Trophoblast cell (in vitro differentiated cells and primary cell): ENCODE results near the gene FCGR2B.
"Not testable (repeated sequence)": the region's sequence is repeated elsewhere in the genome, so short reads cannot be mapped to it uniquely, and the experiment has no call there.

ENCODE experiments used
- DNase-seq, 2 donors: peaks; one replicate each; pipeline ENCODE4 v3.0.0-alpha.2; 2016
- H2AFZ ChIP-seq: 2 replicates; pipeline ENCODE4 v1.6.1; 2013; ENCODE audit warnings: low read length, moderate library complexity, mild to moderate bottlenecking; ENCODE audit not compliant: insufficient read depth, poor library complexity
- H2AK5ac ChIP-seq: 2 replicates; pipeline ENCODE4 v1.6.1; 2013; ENCODE audit warnings: mild to moderate bottlenecking, low read length
- H2BK120ac ChIP-seq: 2 replicates; pipeline ENCODE4 v1.6.1; 2013; ENCODE audit warnings: low read length, mild to moderate bottlenecking, moderate library complexity; ENCODE audit not compliant: insufficient read depth, poor library complexity
- H2BK12ac ChIP-seq: 2 replicates; pipeline ENCODE4 v1.6.1; 2013; ENCODE audit warnings: mild to moderate bottlenecking, low read length, moderate library complexity
- H2BK5ac ChIP-seq: 2 replicates; pipeline ENCODE4 v1.6.1; 2013; ENCODE audit warnings: low read length, low read depth, moderate library complexity, mild to moderate bottlenecking; ENCODE audit not compliant: poor library complexity
- H3K14ac ChIP-seq: 2 replicates; pipeline ENCODE4 v1.6.1; 2013; ENCODE audit warnings: mild to moderate bottlenecking, low read length
- H3K18ac ChIP-seq: 2 replicates; pipeline ENCODE4 v1.6.1; 2013; ENCODE audit warnings: mild to moderate bottlenecking, low read length
- H3K23ac ChIP-seq: 2 replicates; pipeline ENCODE4 v1.6.1; 2013; ENCODE audit warnings: low read length
- H3K27ac ChIP-seq: 2 replicates; pipeline ENCODE4 v1.5.1; 2013; ENCODE audit warnings: low read depth, mild to moderate bottlenecking, inconsistent platforms, low read length, moderate library complexity
- H3K27me3 ChIP-seq: 2 replicates; pipeline ENCODE4 v1.6.1; 2013; ENCODE audit warnings: inconsistent platforms, mild to moderate bottlenecking, low read length, moderate library complexity; ENCODE audit not compliant: insufficient read depth
- H3K36me3 ChIP-seq, 2 experiments: 1 replicate in 1 of 2; 2 replicates in 1 of 2; pipeline ENCODE4 v1.6.1; 2013; ENCODE audit warnings: low read length in 2 of 2, mild to moderate bottlenecking in 2 of 2, moderate library complexity in 1 of 2; ENCODE audit not compliant: insufficient read depth in 2 of 2, control insufficient read depth in 1 of 2
- H3K4ac ChIP-seq: 2 replicates; pipeline ENCODE4 v1.6.1; 2013; ENCODE audit warnings: low read depth, mild to moderate bottlenecking, low read length, moderate library complexity
- H3K4me1 ChIP-seq, 2 experiments: 1 replicate in 1 of 2; 2 replicates in 1 of 2; pipeline ENCODE4 v1.6.1; 2013; ENCODE audit warnings: low read length in 2 of 2, mild to moderate bottlenecking in 2 of 2, moderate library complexity in 1 of 2; ENCODE audit not compliant: insufficient read depth in 2 of 2, control insufficient read depth in 1 of 2
- H3K4me2 ChIP-seq: 2 replicates; pipeline ENCODE4 v1.6.1; 2013; ENCODE audit warnings: inconsistent platforms, mild to moderate bottlenecking, low read length, moderate library complexity
- H3K4me3 ChIP-seq: 2 replicates; pipeline ENCODE4 v1.5.1; 2013; ENCODE audit warnings: mild to moderate bottlenecking, low read depth, low read length, inconsistent platforms
- H3K79me1 ChIP-seq: one replicate; pipeline ENCODE4 v1.6.1; 2013; ENCODE audit warnings: low read length
- H3K79me2 ChIP-seq: 2 replicates; pipeline ENCODE4 v1.6.1; 2013; ENCODE audit warnings: low read length, mild to moderate bottlenecking; ENCODE audit not compliant: control insufficient read depth, insufficient read depth, poor library complexity
- H3K9ac ChIP-seq: 2 replicates; pipeline ENCODE4 v1.6.1; 2013; ENCODE audit warnings: mild to moderate bottlenecking, low read length
- H3K9me3 ChIP-seq: 2 replicates; pipeline ENCODE4 v1.6.1; 2013; ENCODE audit warnings: low read depth, mild to moderate bottlenecking, control low read depth, inconsistent platforms, low read length; ENCODE audit not compliant: insufficient read depth
- H4K12ac ChIP-seq: 2 replicates; pipeline ENCODE4 v1.6.1; 2013; ENCODE audit warnings: low read depth, mild to moderate bottlenecking, low read length, moderate library complexity
- H4K8ac ChIP-seq: 2 replicates; pipeline ENCODE4 v1.6.1; 2013; ENCODE audit warnings: low read depth, mild to moderate bottlenecking, low read length, moderate library complexity
- H4K91ac ChIP-seq: one replicate; pipeline ENCODE4 v1.6.1; 2013; ENCODE audit warnings: low read depth, mild to moderate bottlenecking, low read length, moderate library complexity
- WGBS: extraction: QIAGEN DNeasy Blood & Tissue Kit; methylation state at CpG from one replicate; pipeline ENCODE4 v1.1.7; 2013; ENCODE audit warnings: missing lambda C conversion rate; ENCODE audit not compliant: insufficient read length, insufficient coverage; ENCODE audit errors: extremely low coverage; 5-methylcytosine and 5-hydroxymethylcytosine counted together

FCGR2B gene

DNA sequence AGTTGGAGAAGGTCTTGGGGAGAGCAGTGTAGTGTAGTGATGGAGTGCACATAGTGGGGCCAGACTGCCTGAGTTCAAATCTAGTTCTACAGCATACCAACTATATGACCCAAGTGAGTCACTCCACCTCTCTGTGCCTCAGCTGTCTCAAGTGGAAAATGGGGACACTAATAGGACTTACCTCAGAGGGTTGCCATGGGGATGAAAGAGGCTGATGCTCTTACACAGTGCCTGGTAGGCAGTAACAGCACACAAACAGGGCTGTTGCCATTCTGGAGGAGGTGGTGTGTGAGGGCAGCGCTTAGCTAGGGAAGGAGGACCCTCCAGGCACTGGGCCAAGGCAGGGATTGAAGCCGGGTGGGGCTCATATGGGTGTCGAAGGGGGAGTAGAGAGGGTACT is 11.5 kb downstream of the FCGR2B start:
- not testable (repeated sequence) for DNase-seq, H3K27ac ChIP-seq, H2BK12ac ChIP-seq

DNA sequence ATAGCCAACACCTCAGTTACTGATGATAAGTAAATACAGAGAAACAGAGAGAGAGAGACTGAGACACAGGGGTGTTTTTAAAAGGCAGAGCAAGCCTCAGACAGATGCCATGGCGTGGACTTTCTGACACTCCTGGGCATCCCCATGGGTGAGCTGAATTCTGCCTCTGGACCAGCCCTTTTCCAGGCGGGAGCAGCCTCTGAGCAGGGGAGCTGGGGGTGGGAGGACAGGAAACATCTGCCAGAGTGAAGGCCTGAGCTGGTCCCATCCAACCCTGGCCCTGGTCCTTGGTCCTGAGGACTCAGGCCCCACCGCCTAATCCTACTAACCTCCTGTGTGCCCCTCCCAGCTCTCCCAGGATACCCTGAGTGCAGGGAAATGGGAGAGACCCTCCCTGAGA is 12.0 kb downstream of the FCGR2B start:
- H2BK12ac ChIP-seq, H2BK120ac ChIP-seq: not testable (repeated sequence)

More for the DNA sequence above, 11.5 kb downstream of the FCGR2B start:
- H3K23ac ChIP-seq, H3K4ac ChIP-seq, H4K12ac ChIP-seq, H3K18ac ChIP-seq, H3K36me3 ChIP-seq, H3K4me2 ChIP-seq, H2BK5ac ChIP-seq, H2AFZ ChIP-seq, H2BK120ac ChIP-seq, H2AK5ac ChIP-seq, H3K14ac ChIP-seq, H3K9ac ChIP-seq, H4K8ac ChIP-seq, H3K4me1 ChIP-seq, H3K79me1 ChIP-seq, H4K91ac ChIP-seq, H3K27me3 ChIP-seq, H3K9me3 ChIP-seq, H3K79me2 ChIP-seq, H3K4me3 ChIP-seq: not testable (repeated sequence)
- WGBS = no CpG with 5 or more reads among the region's 3 CpGs

DNA sequence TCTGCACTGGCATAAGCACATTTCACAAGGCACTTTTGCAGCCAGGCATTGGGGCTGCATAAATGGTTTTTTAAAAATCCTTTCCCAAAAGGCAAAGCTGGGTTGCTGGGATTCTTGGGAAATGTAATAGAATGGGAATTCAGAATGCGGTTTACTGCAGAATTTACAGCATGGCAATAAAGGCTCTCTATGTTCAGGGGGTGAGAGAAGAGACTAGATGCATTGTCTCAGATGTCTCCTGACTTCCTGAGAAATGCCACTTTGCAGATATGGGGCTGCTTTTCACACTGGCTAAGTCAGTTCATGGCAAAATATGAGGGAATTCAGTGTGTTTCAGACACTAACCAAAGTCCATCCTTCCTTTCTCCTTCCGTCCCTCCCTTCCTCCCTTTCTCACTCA is 13.5 kb downstream of the FCGR2B start:
- Histone ChIP-seq H3K4me2 (no peak overlapping the region), H3K79me1 (no peaks in the 10 kb centered on the region), H3K4me1 (no peaks in the 10 kb centered on the region), H3K79me2 (no peaks in the 10 kb centered on the region), H3K36me3 (no peaks in the 10 kb centered on the region), H4K91ac (no peak overlapping the region), H2BK120ac (no peak overlapping the region), H3K23ac (no peak overlapping the region), H2AK5ac (no peak overlapping the region), H2BK12ac (no peak overlapping the region), H2BK5ac (no peak overlapping the region), H3K14ac (no peak overlapping the region), H3K18ac (no peak overlapping the region), H3K4ac (no peak overlapping the region), H2AFZ (no peak overlapping the region), H4K12ac (no peak overlapping the region), H3K9me3 (peaks cover 2% of the 10 kb centered on the region), H3K4me3 (no peak overlapping the region), H3K27me3 (no peaks in the 10 kb centered on the region), H4K8ac (no peak overlapping the region), H3K9ac (no peak overlapping the region), H3K27ac (no peak overlapping the region)
- 100% methylated on average over 1 of the region's 2 CpGs for WGBS
- DNase-seq = no peak

More for the DNA sequence above, 12.0 kb downstream of the FCGR2B start:
- H3K79me1 ChIP-seq, H2AFZ ChIP-seq, H4K8ac ChIP-seq, H3K4me1 ChIP-seq, H3K36me3 ChIP-seq, H3K27me3 ChIP-seq, H2BK5ac ChIP-seq, H3K79me2 ChIP-seq, H3K9ac ChIP-seq, H3K27ac ChIP-seq, H4K91ac ChIP-seq, H3K4ac ChIP-seq, H2AK5ac ChIP-seq, H4K12ac ChIP-seq, H3K23ac ChIP-seq, H3K18ac ChIP-seq, H3K14ac ChIP-seq, H3K4me2 ChIP-seq, H3K4me3 ChIP-seq, H3K9me3 ChIP-seq, DNase-seq: not testable (repeated sequence)
- no CpG with 5 or more reads among the region's 3 CpGs for WGBS

DNA sequence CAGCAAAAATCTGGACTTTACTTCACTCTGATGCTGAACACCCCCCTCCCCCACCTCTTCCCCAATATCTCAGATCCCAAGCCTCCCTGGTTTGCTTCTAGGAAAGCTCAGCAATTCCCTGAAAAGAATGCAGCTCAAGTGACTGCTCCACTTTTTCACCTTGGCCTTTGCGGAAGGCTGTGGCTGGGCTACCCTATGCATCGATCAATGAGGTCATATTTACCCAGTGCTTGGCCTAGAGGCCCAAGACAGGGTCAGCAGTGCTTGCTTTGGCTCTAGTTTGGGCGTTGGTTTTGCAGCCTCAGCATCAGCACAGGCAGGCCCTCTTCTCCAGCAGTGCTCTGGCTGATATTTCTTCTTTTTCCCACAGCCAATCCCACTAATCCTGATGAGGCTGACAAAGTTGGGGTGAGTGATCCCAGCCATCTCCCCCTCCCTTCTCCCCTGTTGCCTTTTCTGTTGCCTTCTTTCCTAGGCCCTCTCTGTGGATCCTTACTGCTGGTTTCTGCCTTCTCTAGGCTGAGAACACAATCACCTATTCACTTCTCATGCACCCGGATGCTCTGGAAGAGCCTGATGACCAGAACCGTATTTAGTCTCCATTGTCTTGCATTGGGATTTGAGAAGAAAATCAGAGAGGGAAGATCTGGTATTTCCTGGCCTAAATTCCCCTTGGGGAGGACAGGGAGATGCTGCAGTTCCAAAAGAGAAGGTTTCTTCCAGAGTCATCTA is 14.2 kb downstream of the FCGR2B start:
- no peak overlapping the region for H2BK120ac ChIP-seq
- H2AFZ ChIP-seq = no peak overlapping the region
- no peak overlapping the region for H4K12ac ChIP-seq
- H2AK5ac ChIP-seq = no peak overlapping the region
- no peak for DNase-seq
- H3K79me1 ChIP-seq = no peaks in the 10 kb centered on the region
- H3K4me1 ChIP-seq = no peaks in the 10 kb centered on the region
- no peaks in the 10 kb centered on the region for H3K79me2 ChIP-seq
- no peak overlapping the region for H2BK5ac ChIP-seq
- no peak overlapping the region for H3K4ac ChIP-seq
- H3K23ac ChIP-seq = no peak overlapping the region
- no peak overlapping the region for H4K8ac ChIP-seq
- H3K27me3 ChIP-seq = no peaks in the 10 kb centered on the region
- H3K14ac ChIP-seq = no peak overlapping the region
- H3K18ac ChIP-seq = no peak overlapping the region
- no peak overlapping the region for H3K4me3 ChIP-seq
- H2BK12ac ChIP-seq = no peak overlapping the region
- H3K9ac ChIP-seq = no peak overlapping the region
- H3K9me3 ChIP-seq = peaks cover 2% of the 10 kb centered on the region
- H3K36me3 ChIP-seq = no peaks in the 10 kb centered on the region
- no peak overlapping the region for H3K27ac ChIP-seq
- no peak overlapping the region for H3K4me2 ChIP-seq
- no CpG with 5 or more reads among the region's 5 CpGs for WGBS
- no peak overlapping the region for H4K91ac ChIP-seq
